Subcutaneous adipose tissue (tissue), 4 donors: ENCODE measurements around the gene SNHG17. TPM values are rescaled to one million over a fixed set of nuclear protein-coding genes. Genes with fewer than 3 reads are reported as not detected.

Experiments used
- CTCF ChIP-seq: fragments of 450-650 bp; IDR thresholded peaks from one replicate; pipeline ENCODE4 v1.5.1; 2016; ENCODE audit warnings: low read depth, mild to moderate bottlenecking, control low read depth, antibody characterized with exemption, moderate library complexity
- total RNA-seq, 4 donors: library from RNA; depleted of rRNA; stranded (reverse); fragments of >200 nt; gene quantifications; one replicate each; pipeline ENCODE4 v1.1.0, GENCODE V29; 2016

The SNHG17 gene
- total RNA-seq, 4 donors from 2014 or later: 7.7 to 25.4 (median 20.4) TPM

GRCh38 chr20:38450412-38450975, 15.4 kb upstream of the SNHG17 start:
- TF ChIP-seq CTCF: no peak

- no peak for TF ChIP-seq CTCF
These were observed 13.9 kb upstream of the SNHG17 start for GRCh38 chr20:38449046-38449445.

- no peak for TF ChIP-seq CTCF
These were observed 13.0 kb upstream of the SNHG17 start for GRCh38 chr20:38447931-38448675.

- TF ChIP-seq CTCF: no peak
These were observed 12.1 kb upstream of the SNHG17 start for GRCh38 chr20:38447251-38447661.

- TF ChIP-seq CTCF: no peak
These were observed 11.5 kb upstream of the SNHG17 start for GRCh38 chr20:38446441-38447209.

- TF ChIP-seq CTCF: no peak
These were observed 10.8 kb upstream of the SNHG17 start for GRCh38 chr20:38445901-38446425.

GRCh38 chr20:38445381-38445796, 10.3 kb upstream of the SNHG17 start:
- TF ChIP-seq CTCF: no peak
